ENCODE data around the gene SNX9. TPM values are rescaled to one million over a fixed set of nuclear protein-coding genes. Genes with fewer than 3 reads are reported as not detected.
A peak's percentile ranks its signal among the peaks of the same experiment; 100 is the strongest.

The SNX9 gene
- total RNA-seq, 4 donors from 2014 or later, result 13.7 to 57.2 (median 50.7) TPM

DNA sequence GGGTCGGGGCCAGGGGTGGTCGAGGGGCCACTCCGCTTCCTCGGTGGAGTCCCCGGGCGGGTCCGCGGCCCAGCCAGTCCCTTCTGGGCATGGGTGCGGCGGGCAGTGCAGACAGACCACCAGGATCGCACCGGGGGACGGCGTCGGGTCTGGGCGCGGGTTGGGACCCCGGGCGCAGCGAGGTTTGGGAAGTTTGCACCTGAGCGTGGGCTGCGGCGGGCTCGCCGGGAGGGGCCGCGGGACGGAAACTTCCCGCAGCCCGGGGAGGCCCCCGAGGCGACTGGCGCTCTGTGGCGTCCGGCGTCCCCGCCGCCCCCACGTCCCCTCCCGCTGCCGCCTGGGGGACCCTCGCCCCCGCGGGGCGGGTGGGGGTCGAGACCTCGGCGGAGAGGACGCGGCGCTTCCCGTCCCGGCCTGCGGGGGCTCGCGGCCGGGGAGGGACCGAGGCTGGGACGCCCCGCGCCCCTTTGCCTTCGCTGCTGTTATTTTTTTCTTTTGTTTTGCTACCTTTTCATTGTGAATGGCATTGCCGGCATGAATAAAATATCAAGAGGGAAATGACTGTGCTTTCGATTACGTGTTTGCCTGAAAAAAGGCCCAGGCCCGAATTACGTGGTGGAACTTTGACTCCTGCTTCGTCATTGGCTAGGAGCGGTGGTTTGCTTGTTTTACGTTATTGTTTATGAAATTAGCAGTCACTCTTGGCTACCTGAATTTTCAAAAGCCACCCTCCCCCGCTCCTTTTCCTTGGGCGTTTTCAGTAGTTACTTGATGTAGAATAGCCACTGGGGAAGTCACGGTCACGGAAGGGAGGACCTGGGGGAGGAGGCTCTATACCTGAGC lies 703 bp downstream of the SNX9 start:
- no peaks in the 10 kb centered on the region for H3K9me3 ChIP-seq
- H3K27ac ChIP-seq, result peak overlapping the region; percentile 92 to 99 (median 98)
- H3K4me3 ChIP-seq, result peak overlapping the region; percentile 52 to 100 (median 98)
- intact Hi-C loops (cut with DNase I; ENCODE audit: low total_unique reads), result loop anchor here (5.0 kb wide), 1 partner anchor 66 kb away; no protein-coding TSS in a partner anchor
- no peaks in the 10 kb centered on the region for H3K36me3 ChIP-seq
- 1 to 2% methylated on average over 18 to 59 of the region's 74 CpGs for WGBS, 2 donors (ENCODE audit: low coverage in 1 of 2)
- peaks cover 0 to 29% (median 19%) of the 10 kb centered on the region in 4 donors for H3K4me1 ChIP-seq
- in situ Hi-C loops (cut with MboI; ENCODE audit: low pct_ligation_motif_present in 1 of 4, low pct_unique_long_range_greater_than_20kb in 1 of 4, low sequenced_read_pairs in 3 of 4), result no loop called here
- TF ChIP-seq EP300 (IDR thresholded peaks at IDR 0.05; ENCODE audit: low read depth), result no peak
- TF ChIP-seq, protein P1, sequence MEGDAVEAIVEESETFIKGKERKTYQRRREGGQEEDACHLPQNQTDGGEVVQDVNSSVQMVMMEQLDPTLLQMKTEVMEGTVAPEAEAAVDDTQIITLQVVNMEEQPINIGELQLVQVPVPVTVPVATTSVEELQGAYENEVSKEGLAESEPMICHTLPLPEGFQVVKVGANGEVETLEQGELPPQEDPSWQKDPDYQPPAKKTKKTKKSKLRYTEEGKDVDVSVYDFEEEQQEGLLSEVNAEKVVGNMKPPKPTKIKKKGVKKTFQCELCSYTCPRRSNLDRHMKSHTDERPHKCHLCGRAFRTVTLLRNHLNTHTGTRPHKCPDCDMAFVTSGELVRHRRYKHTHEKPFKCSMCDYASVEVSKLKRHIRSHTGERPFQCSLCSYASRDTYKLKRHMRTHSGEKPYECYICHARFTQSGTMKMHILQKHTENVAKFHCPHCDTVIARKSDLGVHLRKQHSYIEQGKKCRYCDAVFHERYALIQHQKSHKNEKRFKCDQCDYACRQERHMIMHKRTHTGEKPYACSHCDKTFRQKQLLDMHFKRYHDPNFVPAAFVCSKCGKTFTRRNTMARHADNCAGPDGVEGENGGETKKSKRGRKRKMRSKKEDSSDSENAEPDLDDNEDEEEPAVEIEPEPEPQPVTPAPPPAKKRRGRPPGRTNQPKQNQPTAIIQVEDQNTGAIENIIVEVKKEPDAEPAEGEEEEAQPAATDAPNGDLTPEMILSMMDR (IDR thresholded peaks at IDR 0.05), result peak in 3 of 5 experiments; percentile 13 to 39 (median 22)
- TF ChIP-seq POLR2AphosphoS5 (IDR thresholded peaks at IDR 0.05), result peak in 2 of 3 donors; percentile 74 to 82
- peak; percentile 61 for TF ChIP-seq POLR2A (IDR thresholded peaks at IDR 0.05)
- no peaks in the 10 kb centered on the region for H3K27me3 ChIP-seq
- peak; percentile 75 for DNase-seq

DNA sequence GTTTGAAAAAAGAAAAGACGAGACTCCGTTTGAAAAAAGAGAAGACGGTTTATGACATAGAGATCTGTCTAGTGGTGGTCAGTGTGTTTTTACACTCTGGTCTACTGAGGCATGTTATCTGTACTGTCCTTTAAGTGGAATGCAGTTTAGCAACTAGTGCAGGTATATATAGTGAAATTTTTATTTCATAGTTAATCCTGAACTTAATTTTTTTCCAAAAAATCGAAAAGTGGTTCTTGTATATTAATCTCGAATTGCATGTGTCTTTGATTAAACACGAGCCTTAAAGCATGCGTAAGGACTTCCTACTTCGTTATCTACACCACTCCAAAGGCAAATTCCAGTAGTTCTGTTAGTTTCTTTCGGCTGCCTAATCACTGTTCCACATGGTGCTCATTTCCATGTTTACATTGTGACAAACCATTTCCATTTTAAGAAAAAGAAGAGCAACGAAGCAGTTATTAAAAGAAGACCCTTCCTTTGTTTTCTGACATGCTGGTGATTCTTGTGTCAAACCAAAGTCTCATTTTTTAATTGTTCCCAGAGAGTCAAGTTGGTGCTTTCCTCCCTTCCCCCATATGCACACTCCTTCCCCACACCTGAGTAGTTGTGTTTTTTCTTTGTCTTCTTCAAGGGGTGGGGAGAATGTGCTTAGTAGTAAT lies 2.3 kb downstream of the SNX9 start:
- no peak for DNase-seq
- peak overlapping the region in 1 of 4 donors; percentile 98 for H3K4me3 ChIP-seq

DNA sequence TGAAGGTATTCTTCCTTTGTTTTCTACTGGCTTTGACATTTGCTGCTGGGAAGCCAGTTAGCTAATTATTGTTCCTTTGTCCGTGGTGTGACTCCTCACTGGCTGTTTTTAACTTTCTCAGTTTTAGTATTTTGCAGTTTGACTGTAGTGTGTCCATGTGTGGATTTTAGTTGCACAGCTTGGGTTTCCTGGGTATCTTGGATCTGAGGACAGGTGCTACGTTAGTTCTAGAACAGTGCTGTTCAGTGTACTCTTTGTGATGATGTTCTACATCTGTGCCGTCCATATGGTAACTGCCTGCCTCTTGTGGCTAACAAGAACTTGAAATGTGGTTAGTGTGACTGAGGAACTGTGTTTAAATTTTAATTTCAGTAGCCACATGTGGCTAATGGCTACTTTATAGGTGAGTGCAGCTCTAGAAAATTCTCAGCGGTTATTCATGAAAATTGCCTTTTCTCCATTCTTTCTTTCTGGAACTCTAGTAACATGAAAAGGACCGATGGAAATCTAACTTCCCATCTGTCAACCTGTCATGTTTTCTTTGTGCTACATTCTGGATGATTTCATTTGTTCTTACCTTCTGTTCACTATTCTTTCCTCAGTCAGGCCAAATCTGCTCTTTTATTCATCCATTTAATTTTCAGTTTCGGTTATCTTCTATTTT lies 7.4 kb downstream of the SNX9 start:
- 75 to 90% methylated on average over 3 to 6 of the region's 6 CpGs for WGBS, 2 donors (ENCODE audit: low coverage in 1 of 2)
- H3K4me1 ChIP-seq, result peaks cover under 1 to 51% (median 5%) of the 10 kb centered on the region in 4 donors
- intact Hi-C loops (cut with DNase I; ENCODE audit: low total_unique reads), result no loop called here

More for the DNA sequence above, 2.3 kb downstream of the SNX9 start:
- Histone ChIP-seq H3K27ac (peak overlapping the region; percentile 92 to 99 (median 98)), H3K36me3 (no peaks in the 10 kb centered on the region), H3K27me3 (no peaks in the 10 kb centered on the region), H3K4me1 (peaks cover 0 to 38% (median 20%) of the 10 kb centered on the region in 4 donors), H3K9me3 (no peaks in the 10 kb centered on the region)
- in situ Hi-C loops (cut with MboI; ENCODE audit: low pct_ligation_motif_present in 1 of 4, low pct_unique_long_range_greater_than_20kb in 1 of 4, low sequenced_read_pairs in 3 of 4) (no loop called here), intact Hi-C loops (cut with DNase I; ENCODE audit: low total_unique reads) (loop anchor here (5.0 kb wide), 1 partner anchor 47 kb away; no protein-coding TSS in a partner anchor)
- WGBS, 2 donors (ENCODE audit: low coverage in 1 of 2), result 41 to 66% methylated on average over 8 to 10 of the region's 10 CpGs
- TF ChIP-seq EP300 (IDR thresholded peaks at IDR 0.05; ENCODE audit: low read depth), result no peak
- TF ChIP-seq, protein P1 (IDR thresholded peaks at IDR 0.05), result no peak
- TF ChIP-seq POLR2A (IDR thresholded peaks at IDR 0.05), result no peak
- no peak for TF ChIP-seq POLR2AphosphoS5 (IDR thresholded peaks at IDR 0.05)

More for the DNA sequence above, 7.4 kb downstream of the SNX9 start:
- H3K9me3 ChIP-seq, result no peaks in the 10 kb centered on the region
- H3K27me3 ChIP-seq, result no peaks in the 10 kb centered on the region
- H3K4me3 ChIP-seq, result no peak overlapping the region
- no peak for DNase-seq
- in situ Hi-C loops (cut with MboI; ENCODE audit: low pct_ligation_motif_present in 1 of 4, low pct_unique_long_range_greater_than_20kb in 1 of 4, low sequenced_read_pairs in 3 of 4), result no loop called here
- H3K36me3 ChIP-seq, result no peaks in the 10 kb centered on the region
- TF ChIP-seq POLR2AphosphoS5 (IDR thresholded peaks at IDR 0.05), result no peak
- no peak for TF ChIP-seq POLR2A (IDR thresholded peaks at IDR 0.05)
- TF ChIP-seq, protein P1 (IDR thresholded peaks at IDR 0.05), result no peak
- no peak for TF ChIP-seq EP300 (IDR thresholded peaks at IDR 0.05; ENCODE audit: low read depth)
- no peak overlapping the region for H3K27ac ChIP-seq

All from transverse colon (tissue), 4 donors.